Activated naive CD4-positive, alpha-beta T cell (primary cell): ENCODE measurements around the gene SIGLECL1.

Experiments used
- DNase-seq, 4 experiments: peaks; one replicate each; lab custom pipeline; 2025; lab: John Stamatoyannopoulos, UW

SIGLECL1 gene

GRCh38 chr19:51252306-51253079 is 1.6 kb downstream of the SIGLECL1 start:
- no peak for DNase-seq

- DNase-seq: no peak
These were observed 2.4 kb downstream of the SIGLECL1 start for GRCh38 chr19:51253088-51253806.

- DNase-seq: no peak
These were observed 5.3 kb downstream of the SIGLECL1 start for GRCh38 chr19:51256155-51256625.

- DNase-seq: no peak
These were observed 6.6 kb downstream of the SIGLECL1 start for GRCh38 chr19:51257471-51257870.

- no peak for DNase-seq
These were observed 7.6 kb downstream of the SIGLECL1 start for GRCh38 chr19:51258165-51259160.

- DNase-seq: no peak
These were observed 8.7 kb downstream of the SIGLECL1 start for GRCh38 chr19:51259348-51260245.

GRCh38 chr19:51263808-51264207 is 12.9 kb downstream of the SIGLECL1 start:
- DNase-seq: no peak

GRCh38 chr19:51271067-51271466 is 20.2 kb downstream of the SIGLECL1 start:
- DNase-seq: no peak

- no peak for DNase-seq
These were observed 21.4 kb downstream of the SIGLECL1 start for GRCh38 chr19:51272183-51272810.

GRCh38 chr19:51274049-51274770 is 23.3 kb downstream of the SIGLECL1 start:
- DNase-seq: no peak

- no peak for DNase-seq
These were observed 26.2 kb downstream of the SIGLECL1 start for GRCh38 chr19:51277112-51277511.

GRCh38 chr19:51282335-51282734 is 31.5 kb downstream of the SIGLECL1 start:
- no peak for DNase-seq

GRCh38 chr19:51285682-51286081 is 34.8 kb downstream of the SIGLECL1 start:
- DNase-seq: no peak

- no peak for DNase-seq
These were observed 38.8 kb downstream of the SIGLECL1 start for GRCh38 chr19:51289635-51290034.

- no peak for DNase-seq
These were observed 42.1 kb downstream of the SIGLECL1 start for GRCh38 chr19:51292971-51293370.

GRCh38 chr19:51293571-51294210 is 42.8 kb downstream of the SIGLECL1 start:
- DNase-seq: no peak

- no peak for DNase-seq
These were observed 43.5 kb downstream of the SIGLECL1 start for GRCh38 chr19:51294211-51294976.

GRCh38 chr19:51294977-51295375 is 44.1 kb downstream of the SIGLECL1 start:
- DNase-seq: no peak
